ENCODE data around the gene ACAD9.
"Not testable (repeated sequence)": the region's sequence is repeated elsewhere in the genome, so short reads cannot be mapped to it uniquely, and the experiment has no call there.

ACAD9 gene

GRCh38 chr3:128859630-128860029, 19.8 kb upstream of the ACAD9 start:
- DNase-seq (ENCODE audit: insufficient read length, low spot score) (no peak), FAIRE-seq (no peak)

DNA sequence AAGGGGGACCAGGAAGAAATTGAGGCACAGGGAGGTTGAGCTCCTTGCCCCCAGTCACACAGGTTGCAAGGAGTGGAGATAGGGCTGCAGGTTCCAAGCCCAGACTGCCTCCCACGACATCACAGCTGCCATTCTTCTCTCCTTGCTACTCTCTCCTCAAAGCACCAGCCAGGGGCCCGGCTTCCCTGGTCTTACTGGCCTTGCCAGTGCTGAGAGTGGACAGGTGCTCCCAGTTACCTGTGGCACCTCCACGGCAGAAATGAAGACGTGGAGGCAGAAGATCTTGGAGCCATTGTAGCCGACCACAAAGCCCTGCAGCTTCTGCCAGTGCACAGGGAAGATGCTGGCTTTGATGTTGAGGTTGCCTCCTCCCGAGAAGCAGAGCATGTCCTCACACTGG, 17.9 kb upstream of the ACAD9 start:
- no peak for DNase-seq (ENCODE audit: insufficient read length, low spot score)
- no peak for FAIRE-seq

DNA sequence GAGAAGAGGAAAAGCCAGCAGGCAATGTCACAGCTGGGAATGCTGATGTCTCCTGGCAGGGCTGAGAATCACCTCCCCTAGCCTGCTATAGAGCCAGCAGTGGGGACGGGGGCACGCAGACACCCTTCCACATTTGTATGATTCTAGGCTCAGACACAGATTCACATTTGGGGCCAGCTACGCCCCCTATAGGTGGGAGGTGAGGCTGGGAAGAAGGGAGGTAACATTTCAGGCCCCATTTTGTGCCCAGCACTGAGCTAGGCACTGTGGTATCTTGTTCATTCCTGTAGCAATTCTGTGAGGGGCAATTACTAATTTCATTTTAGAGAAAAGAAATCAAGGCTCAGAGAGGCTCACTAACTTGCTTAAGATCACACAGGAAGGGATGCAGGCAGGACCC, 15.9 kb upstream of the ACAD9 start:
- FAIRE-seq (no peak), DNase-seq (ENCODE audit: insufficient read length, low spot score) (no peak)

- DNase-seq (ENCODE audit: insufficient read length, low spot score) (no peak), FAIRE-seq (no peak)
Observed at GRCh38 chr3:128864351-128864811, 15.0 kb upstream of the ACAD9 start.

- not testable (repeated sequence) for FAIRE-seq; DNase-seq (ENCODE audit: insufficient read length, low spot score)
Observed at GRCh38 chr3:128864849-128865804, 14.3 kb upstream of the ACAD9 start.

DNA sequence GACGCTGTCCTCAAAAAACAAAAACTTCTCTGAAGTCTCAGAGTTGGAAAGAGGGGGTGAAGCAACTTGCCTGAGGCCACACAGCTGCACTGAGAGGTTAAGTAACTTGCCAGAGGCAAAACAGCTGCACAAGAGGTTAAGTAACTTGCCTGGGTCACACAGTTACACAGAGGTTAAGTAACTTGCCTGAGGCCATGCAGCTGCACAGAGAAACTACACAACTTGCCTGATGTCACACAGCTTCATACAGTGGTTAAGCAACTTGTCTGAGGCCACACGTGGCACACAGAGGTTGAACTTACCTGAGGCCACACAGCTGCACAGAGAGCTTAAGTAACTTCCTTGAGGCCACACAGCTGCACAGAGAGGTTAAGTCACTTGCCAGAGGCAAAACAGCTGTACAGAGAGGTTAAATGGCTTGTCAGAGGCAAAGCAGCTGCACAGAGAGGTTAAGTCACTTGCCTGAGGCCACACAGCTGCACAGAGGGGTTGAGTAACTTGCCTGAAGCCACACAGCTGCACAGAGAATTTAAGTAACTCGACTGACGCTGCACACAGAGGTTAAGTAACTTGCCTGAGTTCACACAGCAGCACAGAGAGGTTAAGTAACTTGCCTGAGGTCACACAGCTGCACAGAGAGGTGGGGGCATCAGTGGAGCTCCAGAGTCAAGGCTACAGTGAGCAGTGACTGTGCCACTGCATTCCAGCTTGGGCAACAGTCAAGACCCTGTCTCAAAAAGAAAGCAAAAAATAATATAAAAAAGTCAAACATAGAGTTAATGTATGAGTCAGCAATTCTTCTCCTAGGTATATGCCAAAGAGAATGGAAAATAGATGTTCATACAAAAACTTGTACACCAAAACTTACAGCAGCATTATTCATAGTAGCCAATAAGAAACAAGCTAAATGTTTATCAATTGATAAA, 12.0 kb upstream of the ACAD9 start:
- FAIRE-seq: no peak
- no peak for DNase-seq (ENCODE audit: insufficient read length, low spot score)

DNA sequence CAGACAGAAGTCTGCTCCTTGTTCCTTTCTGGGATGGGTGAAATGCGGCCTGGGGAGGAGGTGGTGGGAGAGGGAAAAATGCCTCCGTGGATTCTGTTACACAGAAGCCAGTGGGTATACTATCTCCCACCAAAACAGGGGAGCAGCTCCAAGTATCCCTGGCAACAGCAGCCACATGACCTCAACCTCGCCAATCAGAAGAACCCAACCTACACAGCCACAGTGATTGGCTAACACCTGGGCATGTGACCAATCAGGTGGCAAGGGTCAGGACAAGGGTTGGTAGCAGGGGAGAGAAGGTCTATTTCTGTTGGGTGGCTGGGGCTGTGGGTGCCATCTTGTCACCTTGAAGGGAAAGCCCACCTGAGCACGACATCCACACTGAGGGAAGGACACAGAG, 9.1 kb upstream of the ACAD9 start:
- FAIRE-seq: no peak

DNA sequence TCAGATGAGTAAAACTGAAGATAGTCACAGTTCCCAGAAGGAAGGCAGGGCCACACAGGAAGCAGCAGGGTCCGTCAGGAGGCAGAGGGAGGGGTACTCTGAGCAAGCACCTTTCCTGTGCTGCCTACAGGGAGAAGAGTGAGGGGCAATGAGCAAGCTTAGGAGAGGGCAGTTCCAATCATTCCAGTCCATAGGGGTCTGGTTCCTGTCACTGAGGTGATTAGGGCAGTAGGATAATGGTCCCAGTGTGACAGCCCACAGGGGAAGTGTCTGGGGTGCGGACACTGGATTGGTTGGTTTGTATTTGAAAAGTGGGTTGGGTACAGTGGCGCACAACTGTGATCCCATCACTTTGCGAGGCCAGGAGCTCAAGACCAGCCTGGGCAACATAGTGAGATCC, 7.1 kb upstream of the ACAD9 start:
- no peak for DNase-seq (ENCODE audit: insufficient read length, low spot score)
- FAIRE-seq: no peak

More for the DNA sequence above, 9.1 kb upstream of the ACAD9 start:
- no peak for DNase-seq (ENCODE audit: insufficient read length, low spot score)

DNA sequence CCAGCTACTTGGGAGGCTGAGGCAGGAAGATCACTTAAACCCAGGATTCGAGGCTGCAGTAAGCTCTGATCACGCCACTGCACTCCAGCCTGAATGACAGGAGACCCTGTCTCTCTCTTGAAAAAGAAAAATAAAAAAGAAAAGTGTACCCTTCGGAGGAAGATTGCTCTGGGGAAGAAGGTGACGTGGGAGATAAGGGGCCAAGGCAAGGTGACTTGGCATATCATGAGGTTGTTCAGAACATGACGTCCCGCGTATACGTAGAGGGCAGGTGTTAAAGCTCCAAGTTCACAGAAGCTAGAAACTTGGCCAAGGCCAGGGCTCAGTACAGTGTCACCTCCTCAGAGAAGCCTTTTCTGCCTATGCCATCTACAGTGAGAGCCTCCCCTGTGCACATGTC, 6.7 kb upstream of the ACAD9 start:
- DNase-seq (ENCODE audit: insufficient read length, low spot score) (no peak), FAIRE-seq (no peak)

DNA sequence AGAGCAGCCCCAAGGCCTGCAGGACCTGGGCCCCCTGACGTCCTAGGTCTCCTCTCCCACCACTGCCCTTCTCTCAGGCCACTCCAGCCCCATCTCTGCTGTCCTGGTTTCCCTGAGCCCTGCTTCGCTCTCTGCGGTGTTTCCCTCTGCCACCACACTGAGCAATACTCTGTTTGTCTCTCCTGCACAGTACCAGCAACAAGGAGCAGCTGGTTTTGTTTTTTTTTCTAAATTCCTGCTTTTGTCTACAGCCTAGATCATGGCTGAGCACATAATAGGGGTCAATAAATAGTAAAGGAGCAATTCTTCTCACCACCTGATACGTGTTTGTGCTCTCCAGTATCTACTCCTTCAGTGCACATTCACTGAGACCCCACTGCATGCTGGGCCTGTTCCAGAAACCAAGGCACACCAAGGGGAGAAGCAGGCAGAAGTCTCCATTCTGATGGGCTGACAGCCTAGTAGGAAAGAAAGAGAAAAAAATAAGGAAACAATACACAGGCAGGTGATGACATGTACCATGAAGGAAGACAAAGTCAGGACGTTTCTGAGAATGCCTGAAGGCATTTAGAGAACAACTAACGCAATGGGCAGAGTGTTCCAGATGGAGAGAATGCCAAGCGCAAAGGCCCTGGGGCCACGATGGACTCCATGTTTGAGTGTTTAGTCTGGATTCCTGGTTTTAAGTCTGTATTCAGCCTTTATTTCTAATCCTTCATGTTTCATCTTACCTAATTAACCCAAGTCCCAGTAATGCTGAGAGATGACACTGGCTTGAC, 6.0 kb upstream of the ACAD9 start:
- FAIRE-seq (no peak), DNase-seq (ENCODE audit: insufficient read length, low spot score) (no peak)

GRCh38 chr3:128874481-128875180, 4.8 kb upstream of the ACAD9 start:
- DNase-seq (ENCODE audit: insufficient read length, low spot score): no peak
- FAIRE-seq: peak; percentile 68

- FAIRE-seq (no peak), DNase-seq (ENCODE audit: insufficient read length, low spot score) (peak; percentile 29)
Observed at GRCh38 chr3:128875556-128876120, 3.8 kb upstream of the ACAD9 start.

DNA sequence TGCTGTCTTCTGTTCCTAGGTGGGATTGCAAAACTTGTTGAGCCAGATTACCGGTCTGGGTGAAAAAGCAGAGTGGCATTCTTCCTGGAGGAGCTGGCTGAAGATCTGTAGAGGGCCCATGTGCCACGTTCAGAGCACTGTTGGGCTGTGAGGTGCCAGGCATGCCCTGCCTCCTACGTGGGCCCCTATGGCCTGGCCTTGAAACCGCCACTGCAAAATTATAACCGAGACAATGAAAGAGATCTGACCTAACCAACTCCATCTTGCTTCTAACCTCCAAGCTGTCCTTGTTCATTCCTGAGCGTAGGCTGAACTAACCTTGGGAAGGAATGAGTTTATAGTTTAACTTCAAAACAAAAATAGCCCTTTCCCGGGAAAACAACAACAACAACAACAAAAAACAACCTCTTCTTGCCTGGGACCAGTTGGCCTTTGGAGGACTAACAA, 1.4 kb upstream of the ACAD9 start:
- DNase-seq (ENCODE audit: insufficient read length, low spot score) (no peak), FAIRE-seq (no peak)

- FAIRE-seq: no peak
- peak; percentile 39 for DNase-seq (ENCODE audit: insufficient read length, low spot score)
Observed at GRCh38 chr3:128878556-128879124, 780 bp upstream of the ACAD9 start.

- DNase-seq (ENCODE audit: insufficient read length, low spot score): no peak
- no peak for FAIRE-seq
Observed at GRCh38 chr3:128879991-128880390, 571 bp downstream of the ACAD9 start.

GRCh38 chr3:128880455-128880854, 1.0 kb downstream of the ACAD9 start:
- not testable (repeated sequence) for FAIRE-seq; DNase-seq (ENCODE audit: insufficient read length, low spot score)

DNA sequence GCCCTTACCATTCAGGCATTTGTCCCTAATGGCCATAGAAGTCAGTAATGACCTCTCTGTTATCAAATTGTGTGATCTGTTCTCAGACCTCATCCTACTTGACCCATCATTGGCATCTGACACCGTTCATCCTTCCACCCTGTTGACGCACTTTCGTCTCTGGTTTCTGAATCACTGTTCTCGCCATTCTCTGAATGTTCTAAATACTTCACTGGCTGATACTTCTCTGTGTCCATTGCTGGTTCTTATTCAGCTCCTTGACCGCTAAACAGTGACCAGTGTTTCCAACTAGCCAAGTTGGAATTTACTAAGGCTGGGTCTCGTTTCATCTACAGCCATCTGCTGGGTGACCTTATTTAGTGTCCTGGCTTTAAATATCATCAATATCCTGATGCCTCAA, 2.2 kb downstream of the ACAD9 start:
- FAIRE-seq: no peak
- no peak for DNase-seq (ENCODE audit: insufficient read length, low spot score)

DNA sequence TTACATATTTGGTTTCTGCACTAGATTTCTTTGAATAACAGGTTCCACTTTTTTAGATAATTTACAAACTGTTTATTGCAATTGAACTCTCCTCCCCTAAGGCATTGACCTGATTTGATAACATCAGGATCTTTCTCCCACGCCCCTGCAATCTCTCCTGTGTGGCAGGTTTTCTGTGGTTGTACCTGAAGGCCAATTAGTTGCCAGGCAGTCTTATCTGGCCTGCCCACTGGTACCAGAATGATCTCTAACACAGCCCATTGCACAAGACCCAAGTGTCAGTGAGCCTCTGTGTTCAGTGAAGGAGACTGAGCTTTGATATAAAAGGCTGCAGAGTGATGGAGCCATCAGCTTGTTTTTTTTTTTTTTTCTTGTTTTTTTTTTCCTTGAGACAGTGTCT, 3.3 kb downstream of the ACAD9 start:
- DNase-seq (ENCODE audit: insufficient read length, low spot score): no peak
- FAIRE-seq: no peak

DNA sequence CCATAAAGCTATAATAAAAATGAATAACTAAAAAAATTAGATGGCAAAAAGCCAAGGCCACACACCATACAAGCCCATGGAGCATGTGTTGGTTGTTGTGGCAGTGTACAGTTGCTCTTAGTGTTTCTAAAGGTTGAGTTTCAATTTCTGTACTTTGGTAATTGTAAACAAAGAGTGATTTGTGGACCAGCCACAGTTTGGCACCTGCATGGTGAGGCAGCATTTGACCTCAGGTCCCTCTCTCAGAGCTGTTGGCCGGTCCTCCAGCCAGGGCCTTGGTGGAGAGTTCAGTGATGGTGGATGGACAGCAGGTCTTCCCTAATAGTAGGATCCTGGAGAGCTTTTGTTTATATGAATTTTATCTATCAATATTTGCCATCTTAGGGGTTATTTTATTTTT, 5.6 kb downstream of the ACAD9 start:
- no peak for FAIRE-seq
- no peak for DNase-seq (ENCODE audit: insufficient read length, low spot score)

Data from HTR-8/SVneo (cell line).